HG03095 (cell line): ENCODE measurements around the gene CCDC51.

Source experiments
- ATAC-seq: cut with Tn5 transposase; IDR thresholded peaks from one replicate; pipeline ENCODE4 v1.9.1; 2021; ENCODE audit warnings: moderate library complexity; ENCODE audit not compliant: unreplicated experiment

The CCDC51 gene

GRCh38 chr3:48422272-48422671, 17.6 kb downstream of the CCDC51 start:
- no peak for ATAC-seq

- ATAC-seq = no peak
These were observed 19.4 kb downstream of the CCDC51 start for GRCh38 chr3:48420561-48420960.

GRCh38 chr3:48419597-48419996, 20.3 kb downstream of the CCDC51 start:
- no peak for ATAC-seq

GRCh38 chr3:48419149-48419548, 20.8 kb downstream of the CCDC51 start:
- no peak for ATAC-seq

GRCh38 chr3:48418651-48419050, 21.3 kb downstream of the CCDC51 start:
- ATAC-seq = no peak

- no peak for ATAC-seq
These were observed 21.8 kb downstream of the CCDC51 start for GRCh38 chr3:48418140-48418539.

GRCh38 chr3:48417529-48418108, 22.3 kb downstream of the CCDC51 start:
- no peak for ATAC-seq

- no peak for ATAC-seq
These were observed 23.4 kb downstream of the CCDC51 start for GRCh38 chr3:48416546-48416945.

GRCh38 chr3:48416091-48416505, 23.8 kb downstream of the CCDC51 start:
- no peak for ATAC-seq

GRCh38 chr3:48415251-48415953, 24.5 kb downstream of the CCDC51 start:
- no peak for ATAC-seq

GRCh38 chr3:48414376-48415250, 25.3 kb downstream of the CCDC51 start:
- no peak for ATAC-seq

GRCh38 chr3:48413611-48414010, 26.3 kb downstream of the CCDC51 start:
- ATAC-seq = no peak

GRCh38 chr3:48413086-48413485, 26.8 kb downstream of the CCDC51 start:
- ATAC-seq = no peak

- no peak for ATAC-seq
These were observed 27.4 kb downstream of the CCDC51 start for GRCh38 chr3:48412375-48413001.

- no peak for ATAC-seq
These were observed 28.1 kb downstream of the CCDC51 start for GRCh38 chr3:48411606-48412374.

- no peak for ATAC-seq
These were observed 28.8 kb downstream of the CCDC51 start for GRCh38 chr3:48411041-48411588.

- no peak for ATAC-seq
These were observed 29.5 kb downstream of the CCDC51 start for GRCh38 chr3:48410205-48411040.

GRCh38 chr3:48409291-48410201, 30.4 kb downstream of the CCDC51 start:
- no peak for ATAC-seq
